Tibial nerve (tissue), 3 donors: Measurements from ENCODE around the gene MYRF.

ENCODE experiments used
- POLR2A ChIP-seq, 2 donors: fragments of 450-650 bp; IDR thresholded peaks; one replicate each; pipeline ENCODE4 v1.6.1; 2017; ENCODE audit warnings: antibody characterized with exemption in 2 of 2, mild to moderate bottlenecking in 2 of 2, moderate library complexity in 2 of 2
- TF ChIP-seq, protein P1 (sequence below), 5 experiments: fragments of 200-600 bp in 3 of 5; fragments of 450-650 bp in 2 of 5; sonication (generic) in 3 of 5; IDR thresholded peaks; one replicate each; pipeline ENCODE4 v1.5.1; 2016 to 2019; ENCODE audit warnings: antibody characterized with exemption in 5 of 5, mild to moderate bottlenecking in 3 of 5, moderate library complexity in 2 of 5

DNA sequence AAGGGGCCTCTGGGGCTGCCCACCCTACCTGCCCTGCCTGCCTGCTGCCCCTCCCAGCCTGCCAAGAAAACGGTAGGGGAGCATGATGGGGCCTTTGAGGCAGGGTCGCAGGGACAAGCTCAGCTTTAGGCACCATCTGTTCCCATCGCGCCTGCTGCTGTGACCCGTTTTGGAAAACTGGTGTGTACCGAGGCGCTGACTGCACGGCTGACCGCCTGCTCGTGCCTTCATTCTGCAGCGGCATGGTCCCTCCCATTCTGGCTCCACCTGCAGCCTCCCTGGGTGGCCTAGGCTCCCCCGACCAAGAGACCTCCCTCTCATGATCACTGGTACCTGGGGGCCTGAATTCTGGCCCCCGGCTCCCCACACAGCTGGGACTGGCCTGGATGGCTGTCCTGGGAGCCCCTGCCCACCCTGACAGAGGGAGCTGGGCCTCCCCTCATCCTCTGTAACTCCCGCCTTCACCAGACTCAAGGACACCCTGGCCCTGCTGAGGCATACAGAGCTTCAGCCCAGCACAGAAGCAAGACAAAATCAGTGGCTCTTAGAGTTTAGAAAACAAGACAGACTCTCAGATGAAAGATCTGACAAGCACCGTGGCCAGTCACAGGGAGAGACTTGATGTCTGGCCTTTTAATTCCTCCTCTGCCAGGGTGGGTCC lies 6.5 kb upstream of the MYRF start:
- TF ChIP-seq POLR2A (IDR thresholded peaks at IDR 0.05), result no peak
- TF ChIP-seq, protein P1, sequence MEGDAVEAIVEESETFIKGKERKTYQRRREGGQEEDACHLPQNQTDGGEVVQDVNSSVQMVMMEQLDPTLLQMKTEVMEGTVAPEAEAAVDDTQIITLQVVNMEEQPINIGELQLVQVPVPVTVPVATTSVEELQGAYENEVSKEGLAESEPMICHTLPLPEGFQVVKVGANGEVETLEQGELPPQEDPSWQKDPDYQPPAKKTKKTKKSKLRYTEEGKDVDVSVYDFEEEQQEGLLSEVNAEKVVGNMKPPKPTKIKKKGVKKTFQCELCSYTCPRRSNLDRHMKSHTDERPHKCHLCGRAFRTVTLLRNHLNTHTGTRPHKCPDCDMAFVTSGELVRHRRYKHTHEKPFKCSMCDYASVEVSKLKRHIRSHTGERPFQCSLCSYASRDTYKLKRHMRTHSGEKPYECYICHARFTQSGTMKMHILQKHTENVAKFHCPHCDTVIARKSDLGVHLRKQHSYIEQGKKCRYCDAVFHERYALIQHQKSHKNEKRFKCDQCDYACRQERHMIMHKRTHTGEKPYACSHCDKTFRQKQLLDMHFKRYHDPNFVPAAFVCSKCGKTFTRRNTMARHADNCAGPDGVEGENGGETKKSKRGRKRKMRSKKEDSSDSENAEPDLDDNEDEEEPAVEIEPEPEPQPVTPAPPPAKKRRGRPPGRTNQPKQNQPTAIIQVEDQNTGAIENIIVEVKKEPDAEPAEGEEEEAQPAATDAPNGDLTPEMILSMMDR (IDR thresholded peaks at IDR 0.05), result no peak
